ENCODE results near the gene MTTP.

The MTTP gene

GRCh38 chr4:99642725-99643489 is 68.3 kb downstream of the MTTP start:
- POLR2A ChIA-PET: no interaction called here

GRCh38 chr4:99644453-99644852 is 69.8 kb downstream of the MTTP start:
- ChIA-PET CTCF (no interaction called here), POLR2A (no interaction called here)
- no peak for TF ChIP-seq CTCF (IDR thresholded peaks at IDR 0.05; ENCODE audit: control extremely low read depth, extremely low read depth, low read depth, missing control alignments)
- no peak for DNase-seq (ENCODE audit: extremely low spot score)

More at GRCh38 chr4:99642725-99643489, 68.3 kb downstream of the MTTP start:
- CTCF ChIA-PET: no interaction called here
- DNase-seq (ENCODE audit: extremely low spot score): no peak
- no peak for TF ChIP-seq CTCF (IDR thresholded peaks at IDR 0.05; ENCODE audit: control extremely low read depth, extremely low read depth, low read depth, missing control alignments)

GRCh38 chr4:99645036-99645435 is 70.4 kb downstream of the MTTP start:
- ChIA-PET POLR2A (no interaction called here), CTCF (no interaction called here)
- no peak for TF ChIP-seq CTCF (IDR thresholded peaks at IDR 0.05; ENCODE audit: control extremely low read depth, extremely low read depth, low read depth, missing control alignments)
- no peak for DNase-seq (ENCODE audit: extremely low spot score)

- TF ChIP-seq CTCF (IDR thresholded peaks at IDR 0.05; ENCODE audit: control extremely low read depth, extremely low read depth, low read depth, missing control alignments): no peak
- ChIA-PET POLR2A (no interaction called here), CTCF (no interaction called here)
- DNase-seq (ENCODE audit: extremely low spot score): no peak
Observed at GRCh38 chr4:99645638-99646037, 71.0 kb downstream of the MTTP start.

- ChIA-PET CTCF (no interaction called here), POLR2A (no interaction called here)
- no peak for DNase-seq (ENCODE audit: extremely low spot score)
- TF ChIP-seq CTCF (IDR thresholded peaks at IDR 0.05; ENCODE audit: control extremely low read depth, extremely low read depth, low read depth, missing control alignments): no peak
Observed at GRCh38 chr4:99647071-99647470, 72.4 kb downstream of the MTTP start.

GRCh38 chr4:99648321-99648720 is 73.7 kb downstream of the MTTP start:
- no peak for DNase-seq (ENCODE audit: extremely low spot score)
- ChIA-PET CTCF (interaction anchor here (1.0 to 1.2 kb wide), 3 partner anchors 12 to 33 kb away, joined by 3 read pairs; no protein-coding TSS in a partner anchor), POLR2A (no interaction called here)
- TF ChIP-seq CTCF (IDR thresholded peaks at IDR 0.05; ENCODE audit: control extremely low read depth, extremely low read depth, low read depth, missing control alignments): no peak
